ENCODE measurements around the gene CHRM1.
A peak's percentile ranks its signal among the peaks of the same experiment; 100 is the strongest.

The CHRM1 gene

DNA sequence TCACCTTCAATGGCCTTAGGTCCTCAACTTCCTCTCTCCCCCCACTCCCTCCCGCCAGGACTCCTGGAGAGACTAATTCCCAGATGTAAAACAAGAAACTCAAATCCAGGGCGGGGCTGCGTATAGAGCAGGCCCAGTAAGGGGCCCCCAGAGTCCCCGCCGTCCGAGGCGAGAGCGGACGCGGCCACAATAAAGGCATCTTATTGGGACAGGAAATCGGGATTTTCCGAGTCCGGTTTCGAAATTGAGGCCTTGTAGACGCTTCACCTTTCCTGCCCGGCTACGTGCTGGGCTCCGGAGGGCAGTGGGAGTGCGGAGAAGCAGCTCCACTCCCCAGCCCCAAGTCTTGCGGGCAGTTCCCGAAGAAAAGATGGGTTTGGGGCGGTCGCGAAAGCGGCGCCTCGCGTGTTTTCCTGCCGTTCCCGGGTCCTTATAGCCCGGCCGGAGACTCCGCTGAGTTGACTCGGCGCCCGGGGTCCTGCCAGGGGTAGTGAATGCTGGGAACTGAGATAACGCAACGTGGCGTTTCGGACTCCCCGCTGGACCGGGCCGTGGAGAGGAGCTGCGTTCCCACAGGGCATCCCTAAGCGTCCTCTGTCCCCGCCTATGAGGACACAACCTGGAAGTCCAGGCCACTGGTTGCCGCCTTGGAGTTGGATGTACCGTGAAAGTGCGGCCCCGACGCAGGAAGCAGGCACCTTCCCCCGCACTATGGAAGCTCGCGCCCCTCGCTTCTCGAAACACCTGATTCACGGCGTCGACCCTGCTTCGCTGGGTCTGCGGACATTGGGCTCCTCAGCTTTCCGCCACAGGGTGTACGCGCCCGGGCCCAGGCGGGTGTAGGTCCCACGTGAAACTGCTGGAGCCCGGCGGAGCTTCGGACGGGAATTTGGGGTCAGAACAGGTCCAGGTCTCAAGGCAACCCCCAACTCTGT lies 4.8 kb upstream of the CHRM1 start:
- DNase-seq: no peak

- no peak for DNase-seq
Observed at GRCh38 chr11:62925308-62925707, 4.1 kb upstream of the CHRM1 start.

- no peak for DNase-seq
Observed at GRCh38 chr11:62923601-62924411, 2.6 kb upstream of the CHRM1 start.

- DNase-seq: no peak
Observed at GRCh38 chr11:62922653-62923431, 1.7 kb upstream of the CHRM1 start.

GRCh38 chr11:62922189-62922589 lies 1.0 kb upstream of the CHRM1 start:
- DNase-seq: no peak

GRCh38 chr11:62921573-62922188 lies 518 bp upstream of the CHRM1 start:
- DNase-seq: no peak

- DNase-seq: no peak
Observed at GRCh38 chr11:62919898-62920640, 1.1 kb downstream of the CHRM1 start.

- DNase-seq: no peak
Observed at GRCh38 chr11:62919476-62919875, 1.7 kb downstream of the CHRM1 start.

DNA sequence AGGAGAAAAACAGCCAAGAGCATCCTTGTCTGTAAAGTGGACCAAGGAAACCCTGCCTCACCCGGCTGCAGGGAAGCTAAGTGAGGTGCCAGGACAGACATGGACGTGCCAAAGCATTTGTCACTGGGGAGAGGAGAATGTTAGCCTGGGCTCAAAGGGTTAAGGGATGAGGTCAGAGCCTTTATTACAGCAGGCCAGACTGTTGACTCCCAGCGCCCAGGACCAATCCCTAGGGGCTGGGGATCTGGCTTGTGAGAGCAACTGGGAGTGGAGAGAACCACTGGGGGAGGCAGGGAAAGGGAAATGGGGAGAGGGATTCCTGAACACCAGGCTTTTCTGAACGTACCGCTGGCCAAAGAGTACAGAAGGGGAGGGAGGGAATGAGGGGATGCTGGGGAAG lies 2.6 kb downstream of the CHRM1 start:
- no peak for DNase-seq

- no peak for DNase-seq
Observed at GRCh38 chr11:62917906-62918502, 3.2 kb downstream of the CHRM1 start.

- DNase-seq: no peak
Observed at GRCh38 chr11:62914416-62914815, 6.7 kb downstream of the CHRM1 start.

DNA sequence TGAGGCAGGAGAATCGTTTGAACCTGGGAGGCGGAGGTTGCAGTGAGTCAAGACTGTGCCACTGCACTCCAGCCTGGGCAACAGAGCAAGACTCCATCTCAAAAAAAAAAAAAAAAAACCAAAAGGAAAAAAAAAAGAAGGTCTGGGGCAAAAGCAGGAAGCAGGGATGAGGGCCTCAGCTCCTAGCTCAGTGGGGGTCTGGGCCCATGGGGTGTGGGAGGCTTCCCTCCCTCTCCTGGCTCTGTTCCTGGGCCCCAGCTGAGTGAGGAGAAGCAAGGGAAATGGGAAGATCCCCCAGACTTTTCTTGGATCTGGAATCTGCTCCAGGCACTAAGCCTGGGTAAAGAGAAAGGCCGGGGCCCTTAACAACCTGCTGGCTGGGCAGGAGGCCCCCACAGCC lies 8.9 kb downstream of the CHRM1 start:
- no peak for DNase-seq

DNA sequence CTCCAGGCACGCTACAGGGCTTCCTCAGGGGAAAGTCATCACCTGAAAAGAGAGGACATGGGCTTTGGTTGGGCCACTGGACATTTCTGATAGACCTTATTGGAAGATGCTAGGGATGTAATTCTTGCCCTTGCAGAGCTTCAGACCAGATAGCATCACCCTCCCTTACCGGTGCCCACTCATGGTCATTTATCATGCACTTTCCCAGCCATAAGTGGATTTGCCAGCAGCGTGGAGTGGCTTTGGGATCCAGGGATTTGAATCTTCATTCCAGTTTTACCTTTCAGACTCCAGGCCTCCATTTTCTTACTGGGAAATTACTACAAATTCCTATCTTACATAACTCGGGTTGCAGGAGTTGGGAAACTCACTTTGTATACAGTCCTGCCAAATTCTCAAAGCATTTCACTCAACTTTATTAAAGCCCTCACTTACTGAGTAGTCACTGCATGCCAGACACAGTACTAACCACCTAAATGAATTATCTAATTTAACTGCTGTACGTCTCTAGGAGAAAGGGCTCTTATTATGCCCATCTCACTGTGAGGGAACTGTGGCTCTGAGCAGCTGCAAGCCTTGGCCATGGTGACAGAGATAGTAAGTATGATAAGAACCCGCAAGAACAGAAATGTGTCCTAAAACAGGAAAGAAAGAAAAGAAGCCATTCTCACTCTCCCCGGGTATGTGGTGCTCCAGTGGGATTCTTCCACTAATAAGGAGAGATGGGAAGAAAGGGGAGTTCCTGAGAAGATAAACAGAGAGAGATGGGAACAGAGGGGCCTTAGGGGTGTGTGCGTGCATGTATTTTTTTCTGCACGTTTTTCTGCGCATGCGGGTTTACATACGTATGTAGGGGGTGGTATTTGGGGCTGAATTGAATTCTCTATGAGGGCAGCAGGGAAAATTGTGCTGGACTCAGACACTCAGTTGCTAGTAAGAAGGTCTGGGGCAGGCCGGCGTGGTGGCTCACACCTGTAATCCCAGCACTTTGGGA lies 9.7 kb downstream of the CHRM1 start:
- no peak for DNase-seq

DNA sequence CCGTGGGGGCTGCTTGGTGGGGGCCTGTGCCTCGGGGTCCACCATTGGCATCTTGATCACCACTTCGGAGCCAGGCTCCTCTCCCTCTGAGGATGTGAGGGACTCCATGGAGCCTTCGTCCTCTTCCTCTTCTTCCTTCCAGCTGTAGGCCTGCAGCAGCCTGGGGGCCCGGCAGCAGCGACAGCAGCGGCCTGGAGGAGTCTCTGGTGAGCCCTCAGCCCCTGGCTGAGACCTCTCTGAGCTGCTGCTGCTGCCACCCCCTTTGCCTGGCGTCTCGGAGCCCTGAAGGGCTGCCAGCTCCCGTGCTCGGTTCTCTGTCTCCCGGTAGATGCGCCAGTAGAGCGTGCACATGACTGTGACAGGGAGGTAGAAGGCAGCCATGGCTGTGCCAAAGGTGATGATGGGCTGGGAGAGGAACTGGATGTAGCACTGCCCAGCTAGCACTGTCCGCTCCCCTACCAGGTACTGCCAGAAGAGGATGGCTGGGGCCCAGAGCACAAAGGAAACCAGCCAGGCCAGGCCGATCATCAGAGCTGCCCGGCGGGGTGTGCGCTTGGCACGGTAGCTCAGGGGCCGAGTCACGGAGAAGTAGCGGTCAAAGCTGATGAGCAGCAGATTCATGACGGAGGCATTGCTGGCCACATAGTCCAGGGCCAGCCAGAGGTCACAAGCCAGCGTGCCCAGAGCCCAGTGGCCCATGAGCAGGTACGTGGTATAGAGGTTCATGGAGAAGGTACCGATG lies 10.9 kb downstream of the CHRM1 start:
- no peak for DNase-seq

DNA sequence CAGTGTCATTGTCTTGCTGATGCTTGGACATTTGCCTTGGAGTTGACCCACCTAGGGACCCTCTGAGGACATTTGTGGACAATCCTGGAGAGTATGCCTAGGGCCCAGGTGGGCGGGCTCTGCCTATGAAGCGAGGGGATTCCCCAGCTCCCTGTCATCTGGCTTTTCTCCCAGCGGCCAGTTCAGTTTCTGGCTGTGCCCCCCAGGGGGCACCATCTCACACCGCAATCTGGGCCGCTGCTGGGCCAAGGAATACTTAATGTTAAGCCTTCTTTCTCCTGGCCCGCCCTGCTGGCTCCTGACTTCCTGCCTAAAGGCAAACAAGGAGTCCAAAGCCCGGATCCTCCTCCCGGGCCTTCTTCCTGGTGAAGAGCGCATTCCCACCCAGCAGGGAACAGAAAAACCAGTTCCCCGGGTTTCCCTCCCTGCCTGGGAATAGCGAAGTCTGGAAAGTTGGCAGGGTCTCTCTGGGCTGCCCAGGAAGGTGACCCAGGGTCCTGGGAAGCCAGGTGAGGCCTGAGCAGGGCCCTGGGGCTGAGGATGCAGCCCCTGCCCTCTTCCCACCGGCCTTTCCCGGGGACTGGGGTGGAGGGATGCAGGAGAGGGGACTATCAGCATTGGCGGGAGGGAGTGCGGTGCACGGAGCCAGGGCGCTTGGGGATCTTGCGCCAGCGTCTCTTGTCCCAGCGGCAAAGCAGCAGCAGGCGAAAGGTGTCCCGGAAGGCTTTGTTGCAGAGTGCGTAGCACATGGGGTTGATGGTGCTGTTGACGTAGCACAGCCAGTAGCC lies 11.9 kb downstream of the CHRM1 start:
- no peak for DNase-seq

DNA sequence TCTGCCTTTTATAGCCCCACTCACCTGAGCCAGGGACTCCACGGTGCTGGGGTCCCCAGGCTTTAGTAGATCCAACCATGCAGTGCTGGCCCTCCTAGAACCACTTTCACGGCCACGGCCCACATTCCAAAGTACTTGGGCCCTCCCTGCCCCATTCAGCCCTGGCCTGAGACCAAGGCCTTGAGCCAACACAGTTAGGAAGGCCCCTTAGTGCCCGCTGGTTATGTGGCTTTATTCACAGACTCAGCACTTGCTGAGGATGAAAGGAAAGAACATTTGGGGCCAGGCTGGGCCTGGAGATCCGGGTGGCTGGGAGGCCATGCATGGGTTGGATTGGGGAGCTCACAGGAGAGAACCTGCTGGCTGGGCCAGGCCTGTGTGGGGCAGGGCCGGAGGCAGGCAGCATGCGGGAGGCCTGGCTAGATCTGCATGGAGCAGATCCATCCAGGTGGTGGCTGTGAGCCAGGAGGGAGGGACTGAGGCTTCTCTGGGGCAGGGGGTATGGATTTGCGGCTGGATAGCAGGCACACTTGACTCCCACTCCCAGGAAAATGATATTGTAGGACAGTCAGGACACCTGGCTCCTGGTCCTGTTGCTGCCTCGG lies 12.6 kb downstream of the CHRM1 start:
- DNase-seq: no peak

DNA sequence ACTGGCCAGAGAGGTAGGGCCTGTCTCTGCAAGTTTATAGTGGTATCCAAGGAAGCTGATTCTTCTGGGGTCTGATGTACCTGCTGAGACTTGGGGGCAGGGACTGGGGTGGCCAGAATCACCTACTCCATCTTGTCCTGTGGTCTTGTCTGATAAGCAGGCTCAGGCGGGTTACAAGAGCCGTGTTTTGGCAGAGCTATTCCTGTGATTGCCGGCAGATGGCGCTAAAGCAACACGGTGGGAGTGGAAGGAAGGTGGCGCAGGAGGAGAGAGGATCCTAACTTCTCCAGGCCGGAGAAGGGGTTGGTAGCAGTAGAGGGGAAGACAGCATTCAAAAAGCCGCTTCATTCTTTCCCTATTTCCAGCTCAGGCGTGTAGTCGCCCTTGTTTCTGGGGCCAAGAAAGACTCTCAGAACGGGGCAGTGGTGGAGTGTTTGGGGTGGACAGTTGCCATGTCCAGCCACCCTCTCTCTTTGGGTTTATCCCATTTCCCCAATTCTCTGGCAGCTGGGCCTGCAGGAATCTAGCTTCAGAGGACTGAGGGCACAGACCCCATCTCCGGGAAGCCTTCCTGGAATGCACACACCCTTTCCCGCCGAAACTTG lies 15.1 kb downstream of the CHRM1 start:
- peak; percentile 43 to 67 for DNase-seq

- DNase-seq: no peak
Observed at GRCh38 chr11:62905296-62905695, 15.9 kb downstream of the CHRM1 start.
